Mammary epithelial cell (primary cell): ENCODE results near the gene LRRC7.

Experiments
- CTCF ChIP-seq, 2 donors: IDR thresholded peaks in 1 of 2; conservative IDR thresholded peaks in 1 of 2; 2 replicates each; pipeline ENCODE4 v1.5.1; 2011 to 2012; ENCODE audit warnings: inconsistent platforms in 2 of 2, low read length in 2 of 2, mild to moderate bottlenecking in 2 of 2, control low read depth in 1 of 2, low read depth in 1 of 2; ENCODE audit not compliant: insufficient read depth in 1 of 2; ENCODE audit errors: extremely low read depth in 1 of 2
- EZH2 ChIP-seq: IDR thresholded peaks from 2 replicates; pipeline ENCODE4 v1.6.1; 2012; ENCODE audit warnings: low read length, inconsistent platforms, borderline replicate concordance

- TF ChIP-seq EZH2 (no peak), CTCF (conservative IDR thresholded peaks at IDR 0.05 in 1 of 2, IDR thresholded peaks at IDR 0.05 in 1 of 2; ENCODE audit: extremely low read depth in 1 of 2, insufficient read depth in 1 of 2, low read depth in 1 of 2, low read length in 2 of 2) (no peak)
Measured at GRCh38 chr1:69573911-69574310, 6.2 kb downstream of the LRRC7 start.
